NCI-H82 (cell line): ENCODE measurements around the gene CEP97.

Experiments used
- DNase-seq: peaks from one replicate; lab custom pipeline; 2025; lab: John Stamatoyannopoulos, UW

The CEP97 gene

GRCh38 chr3:101816215-101817149, 92.1 kb downstream of the CEP97 start:
- no peak for DNase-seq

- DNase-seq, result no peak
Observed at GRCh38 chr3:101817992-101818391, 93.6 kb downstream of the CEP97 start.

- no peak for DNase-seq
Observed at GRCh38 chr3:101819649-101820206, 95.3 kb downstream of the CEP97 start.
